T-helper 2 cell treated with Interferon-gamma antibody and Interleukin-4, amounts not matched to agents 100 ng/mL and 5 ng/mL, for 36 hours (primary cell): ENCODE results near the gene PDE3B. TPM values are rescaled to one million over a fixed set of nuclear protein-coding genes. Genes with fewer than 3 reads are reported as not detected.
"Not testable (repeated sequence)": the region's sequence is repeated elsewhere in the genome, so short reads cannot be mapped to it uniquely, and the experiment has no call there.

Experiments used
- intact Hi-C: fragments of 100-400 bp; cut with micrococcal nuclease; formaldehyde crosslinking; loops from one replicate; pipeline ENCODE4 v1.15.1; 2023
- total RNA-seq: library from RNA; stranded (reverse); gene quantifications from 2 replicates; pipeline ENCODE4 v1.2.3, GENCODE V29; 2022

The PDE3B gene
- total RNA-seq, 1 donor from 2014 or later, result 103 TPM

DNA sequence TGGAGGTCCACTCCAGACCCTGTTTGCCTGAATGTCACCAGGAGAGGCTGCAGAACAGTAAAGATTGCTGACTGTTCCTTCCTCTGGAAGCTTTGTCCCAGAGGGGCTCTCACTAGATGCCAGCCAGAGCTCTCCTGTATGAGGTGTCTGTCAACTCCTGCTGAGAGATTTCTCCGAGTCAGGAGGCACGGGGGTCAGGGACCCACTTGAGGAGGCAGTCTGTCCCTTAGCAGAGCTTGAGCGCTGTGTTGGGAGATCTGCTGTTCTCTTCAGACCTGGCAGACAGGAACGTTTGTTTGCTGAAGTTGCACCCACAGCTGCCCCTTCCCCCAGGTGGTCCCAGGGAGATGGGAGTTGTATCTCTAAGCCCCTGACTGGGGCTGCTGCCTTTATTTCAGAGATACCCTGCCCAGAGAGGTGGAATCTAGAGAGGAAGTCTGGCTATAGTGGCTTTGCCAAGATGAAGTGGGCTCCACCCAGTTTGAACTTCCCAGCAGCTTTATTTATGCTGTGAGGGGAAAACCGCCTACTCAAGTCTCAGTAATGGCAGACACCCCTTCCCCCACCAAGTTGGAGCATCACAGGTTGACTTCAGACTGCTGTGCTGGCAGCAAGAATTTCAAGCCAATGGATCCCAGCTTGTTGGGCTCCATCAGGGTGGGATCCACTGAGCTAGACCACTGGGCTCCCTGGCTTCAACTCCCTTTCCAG, 99.4 kb downstream of the PDE3B start:
- intact Hi-C loops, result no loop called here

GRCh38 chr11:14743667-14744066, 100.1 kb downstream of the PDE3B start:
- intact Hi-C loops, result not testable (repeated sequence)

GRCh38 chr11:14746857-14747395, 103.3 kb downstream of the PDE3B start:
- intact Hi-C loops, result no loop called here

GRCh38 chr11:14748090-14748489, 104.5 kb downstream of the PDE3B start:
- intact Hi-C loops, result no loop called here

GRCh38 chr11:14750911-14751310, 107.3 kb downstream of the PDE3B start:
- intact Hi-C loops, result no loop called here

GRCh38 chr11:14751975-14752407, 108.4 kb downstream of the PDE3B start:
- intact Hi-C loops, result no loop called here

DNA sequence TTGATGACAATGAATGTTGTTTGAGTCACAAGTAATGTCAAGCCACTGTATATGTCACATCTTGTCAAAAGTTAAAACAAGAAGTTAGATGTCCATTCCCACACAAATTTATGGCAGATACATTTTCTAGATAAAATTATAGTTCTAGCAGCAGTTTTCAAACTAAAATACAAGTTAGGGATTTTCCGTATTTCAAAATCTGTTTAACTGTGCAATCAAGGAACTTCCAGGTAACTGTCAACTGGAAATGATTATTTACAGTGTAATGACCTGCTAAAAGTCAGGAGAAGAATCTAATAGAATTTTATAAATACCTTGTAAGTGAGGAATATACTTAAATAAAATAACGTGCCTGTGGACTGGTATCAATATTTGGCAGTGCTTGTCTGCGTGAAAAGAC, 111.5 kb downstream of the PDE3B start:
- intact Hi-C loops, result no loop called here

GRCh38 chr11:14756349-14756748, 112.7 kb downstream of the PDE3B start:
- intact Hi-C loops, result no loop called here

DNA sequence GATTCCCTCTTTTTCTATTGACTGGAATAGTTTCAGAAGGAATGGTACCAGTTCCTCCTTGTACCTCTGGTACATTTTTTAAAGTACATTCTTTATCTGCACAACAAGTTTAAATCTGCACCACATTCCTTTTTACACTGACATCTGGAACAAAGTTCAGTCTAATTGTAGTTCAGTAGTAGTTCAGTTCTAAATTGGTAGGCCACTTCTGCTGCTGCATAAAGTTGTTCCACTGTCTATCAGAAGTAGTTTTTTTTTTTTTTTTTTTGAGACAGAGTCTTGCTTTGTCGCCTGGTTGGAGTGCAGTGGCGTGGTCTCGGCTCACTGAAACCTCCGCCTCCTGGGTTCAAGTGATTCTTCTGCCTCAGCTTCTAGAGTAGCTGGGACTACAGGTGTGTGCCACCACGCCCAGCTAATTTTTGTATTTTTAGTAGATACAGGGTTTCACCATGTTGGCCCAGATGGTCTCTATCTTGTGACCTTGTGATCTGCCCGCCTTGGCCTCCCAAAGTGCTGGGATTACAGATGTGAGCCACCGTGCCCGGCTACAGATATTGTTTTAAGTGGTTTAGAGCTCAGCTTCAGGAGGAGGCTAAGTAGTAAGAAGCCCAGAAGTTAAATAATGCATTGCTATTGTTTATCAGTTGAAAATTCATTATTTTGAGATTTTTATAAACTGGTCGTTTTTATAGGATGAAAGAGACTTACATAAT, 115.9 kb downstream of the PDE3B start:
- intact Hi-C loops, result not testable (repeated sequence)

DNA sequence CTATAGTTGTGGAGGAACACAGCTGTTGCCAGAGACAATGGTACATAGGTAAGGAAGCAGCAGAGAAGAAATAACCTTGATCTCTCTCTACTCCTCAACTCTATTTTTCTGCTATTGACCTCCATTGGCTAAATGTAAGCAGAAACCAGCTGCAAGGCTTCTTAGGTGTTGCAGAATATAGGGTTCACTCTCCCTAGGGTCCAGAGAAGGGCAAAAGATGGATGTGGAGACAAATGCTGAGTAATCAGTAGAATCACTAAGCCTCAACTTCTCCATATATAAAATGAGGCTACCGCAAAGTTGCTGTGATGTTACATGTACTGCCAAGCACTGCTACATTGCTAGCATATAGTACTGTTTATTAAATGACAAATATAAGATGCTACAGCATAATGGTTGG, 120.6 kb downstream of the PDE3B start:
- intact Hi-C loops, result loop anchor here (2.0 kb wide), 3 partner anchors 127 to 265 kb away; partner anchors contain the start of gene COPB1

DNA sequence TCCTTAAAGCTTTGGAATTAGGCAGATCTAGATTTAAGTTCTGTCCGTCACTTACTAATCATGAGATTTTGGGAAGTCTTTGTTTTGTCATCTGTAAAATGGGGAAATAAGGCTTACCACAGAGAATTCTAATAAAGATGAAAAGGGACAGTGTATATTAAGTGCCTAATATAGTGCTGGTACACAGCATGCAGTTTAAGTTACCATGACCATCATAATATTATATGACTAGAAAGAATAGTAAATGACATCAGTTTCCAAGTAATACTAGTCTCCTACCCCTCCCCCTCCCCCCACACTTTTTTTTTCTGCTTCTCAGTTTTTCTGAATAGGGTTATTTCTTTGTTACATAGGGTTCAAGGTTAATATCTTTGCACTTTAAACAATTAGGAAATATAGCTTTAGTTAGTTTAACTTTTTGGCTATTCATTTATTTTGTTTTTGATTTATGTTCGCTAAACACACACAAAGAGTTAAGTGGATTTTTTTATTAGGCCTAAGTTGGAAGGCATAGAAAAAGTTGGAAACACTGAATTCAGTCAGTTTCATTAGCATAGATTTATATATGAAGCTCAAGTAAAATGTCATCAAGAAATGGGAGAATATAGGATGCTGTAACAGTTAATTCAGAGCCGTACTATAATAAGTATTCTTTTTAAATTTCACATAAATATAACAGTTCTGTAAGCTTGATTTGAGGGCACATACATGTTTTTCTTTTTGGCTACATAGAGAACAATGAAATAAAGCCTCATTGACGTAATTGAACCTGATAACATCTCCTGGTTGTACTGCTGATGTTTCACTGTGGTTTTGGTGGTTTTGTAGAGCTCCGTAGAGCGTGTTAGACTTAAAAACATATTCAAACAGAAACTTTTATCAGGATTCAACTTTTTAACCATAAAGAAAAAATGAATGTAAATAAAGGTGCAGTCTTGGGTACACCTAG, 121.2 kb downstream of the PDE3B start:
- intact Hi-C loops, result loop anchor here (1.0 to 2.0 kb wide), 6 partner anchors 120 to 266 kb away; partner anchors contain the start of genes COPB1 and PSMA1

- intact Hi-C loops, result no loop called here
Measured at GRCh38 chr11:14766585-14766984, 123.0 kb downstream of the PDE3B start.

DNA sequence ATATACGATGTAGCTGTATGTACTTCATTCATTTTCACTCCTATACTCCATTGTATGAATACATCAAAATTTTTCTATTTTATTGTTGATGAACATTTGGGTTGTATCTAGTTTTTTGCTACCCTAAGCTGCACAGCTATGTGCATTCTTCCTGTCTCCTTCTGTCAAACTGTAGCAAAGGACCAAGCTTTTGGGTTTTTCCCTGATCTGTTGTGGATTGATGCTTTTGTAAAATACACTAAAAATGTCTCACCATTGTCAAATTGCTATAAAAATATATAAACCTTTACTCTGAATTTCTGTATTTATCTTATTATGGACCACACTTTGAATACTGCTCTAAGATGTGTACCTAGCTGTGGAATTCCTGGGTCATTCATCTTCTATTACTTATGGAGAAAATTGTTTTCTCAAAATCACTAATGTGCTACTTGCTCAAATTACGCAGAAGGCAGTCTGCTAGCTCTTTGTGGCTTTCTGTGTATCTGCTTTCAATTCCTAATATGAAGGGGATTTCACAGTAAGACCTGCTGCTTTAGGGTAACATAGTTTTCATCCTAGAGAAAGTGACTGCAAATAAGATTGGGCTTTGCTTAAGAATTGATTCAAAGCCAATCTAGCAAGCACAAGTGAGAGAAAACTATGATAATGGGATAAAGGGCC, 125.1 kb downstream of the PDE3B start:
- intact Hi-C loops, result no loop called here

GRCh38 chr11:14773755-14774154, 130.2 kb downstream of the PDE3B start:
- intact Hi-C loops, result no loop called here

DNA sequence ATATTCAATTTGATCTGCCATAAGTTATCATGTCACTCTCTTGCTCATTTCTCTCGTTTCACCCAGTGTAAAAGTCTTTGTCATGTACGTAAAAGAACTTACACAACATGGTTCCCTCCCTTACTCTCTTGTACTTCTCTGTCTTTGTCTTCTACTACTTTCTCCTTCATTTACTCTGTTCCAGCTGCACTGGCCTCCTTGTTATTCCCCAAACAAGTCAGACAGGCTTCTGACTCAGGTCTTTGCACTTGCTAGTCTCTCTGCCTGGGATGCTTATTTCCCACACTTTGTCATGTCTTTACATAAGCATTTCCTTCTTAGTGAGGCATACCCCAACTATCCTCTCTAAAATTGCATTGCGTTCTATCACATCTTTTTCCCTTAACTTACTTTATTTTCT, 131.1 kb downstream of the PDE3B start:
- intact Hi-C loops, result no loop called here

GRCh38 chr11:14775897-14776296, 132.3 kb downstream of the PDE3B start:
- intact Hi-C loops, result no loop called here

DNA sequence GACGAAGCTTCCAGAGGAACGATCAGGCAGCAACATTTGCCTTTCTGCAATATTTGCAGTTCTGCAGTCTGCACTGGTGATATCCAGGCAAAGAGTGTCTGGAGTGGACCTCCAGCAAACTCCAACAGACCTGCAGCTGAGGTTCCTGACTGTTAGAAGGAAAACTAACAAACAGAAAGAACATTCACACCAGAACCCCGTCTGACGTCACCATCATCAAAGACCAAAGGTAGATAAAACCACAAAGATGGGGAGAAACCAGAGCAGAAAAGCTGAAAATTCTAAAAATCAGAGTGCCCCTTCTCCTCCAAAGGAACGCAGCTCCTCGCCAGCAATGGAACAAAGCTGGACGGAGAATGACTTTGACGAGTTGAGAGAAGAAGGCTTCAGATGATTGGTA, 134.9 kb downstream of the PDE3B start:
- intact Hi-C loops, result not testable (repeated sequence)

- intact Hi-C loops, result no loop called here
Measured at GRCh38 chr11:14783788-14784187, 140.2 kb downstream of the PDE3B start.

DNA sequence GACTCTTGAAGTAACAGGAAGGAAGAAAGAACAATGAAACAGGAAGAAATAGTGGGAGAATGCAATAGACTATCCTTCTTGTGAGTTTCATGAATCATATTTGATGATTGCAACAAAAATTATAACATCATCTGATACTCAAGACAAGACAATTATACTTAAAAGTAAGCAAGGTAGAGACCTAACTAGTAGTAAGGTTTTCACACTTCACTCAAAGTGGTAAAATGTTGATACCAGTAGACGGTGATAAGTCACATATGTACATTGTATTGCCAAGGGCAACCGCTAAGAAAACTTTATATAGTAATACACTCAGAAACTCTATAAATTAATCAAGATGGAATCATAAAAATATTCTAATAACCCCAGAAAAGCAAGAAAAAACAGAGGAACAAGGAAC, 140.6 kb downstream of the PDE3B start:
- intact Hi-C loops, result no loop called here

DNA sequence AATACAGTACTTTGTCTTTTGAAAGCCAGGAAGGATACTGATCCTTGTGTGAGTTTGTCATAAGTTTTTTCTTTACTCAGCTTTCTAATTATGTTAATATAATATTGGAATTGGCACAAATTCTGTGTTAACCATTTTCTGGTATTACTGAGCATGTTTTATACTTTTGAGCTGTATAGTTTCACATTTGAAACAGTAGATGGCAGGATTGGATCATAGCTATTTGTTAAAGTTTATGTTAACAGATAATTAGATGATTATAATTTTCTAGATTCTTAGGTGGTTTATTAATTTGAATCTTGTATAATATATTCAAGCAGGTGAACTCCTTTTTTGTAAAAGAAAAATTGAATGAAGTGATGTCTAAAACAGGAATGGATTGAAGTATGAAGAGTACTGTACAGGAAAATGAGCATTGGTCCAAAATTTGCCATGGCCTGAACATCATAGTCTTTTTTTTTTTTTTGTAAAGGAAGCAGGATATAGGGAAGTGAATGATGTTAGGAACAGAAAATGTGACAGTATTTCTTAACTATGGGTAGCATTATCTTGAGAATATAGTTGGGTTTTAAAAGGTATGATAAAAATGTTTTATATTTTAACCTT, 146.4 kb downstream of the PDE3B start:
- intact Hi-C loops, result loop anchor here (1.0 to 2.0 kb wide), 2 partner anchors 117 to 285 kb away; no protein-coding TSS in a partner anchor
